NB4 (cell line): ENCODE results near the gene STYXL1.

Source experiments
- DNase-seq: peaks from one replicate; pipeline ENCODE4 v3.0.0; 2010; ENCODE audit warnings: low read depth
- H3K4me3 ChIP-seq: one replicate; pipeline ENCODE4 v1.5.1; 2011; ENCODE audit warnings: mild to moderate bottlenecking, low read depth, low read length, moderate library complexity
- MYC ChIP-seq: IDR thresholded peaks from 2 replicates; pipeline ENCODE4 v1.6.1; 2011; ENCODE audit warnings: low read depth, low read length
- POLR2A ChIP-seq: IDR thresholded peaks from 2 replicates; pipeline ENCODE4 v1.6.1; 2011; ENCODE audit warnings: mild to moderate bottlenecking; ENCODE audit not compliant: insufficient read length; ENCODE audit errors: extremely low read depth
- TF ChIP-seq, protein P1 (sequence below): IDR thresholded peaks from 2 replicates; pipeline ENCODE4 v1.6.1; 2011; ENCODE audit warnings: low read depth, low read length
- TF ChIP-seq, protein P2 (sequence below): IDR thresholded peaks from one replicate; pipeline ENCODE4 v1.5.1; 2012; ENCODE audit warnings: low read depth, low read length

Gene STYXL1

DNA sequence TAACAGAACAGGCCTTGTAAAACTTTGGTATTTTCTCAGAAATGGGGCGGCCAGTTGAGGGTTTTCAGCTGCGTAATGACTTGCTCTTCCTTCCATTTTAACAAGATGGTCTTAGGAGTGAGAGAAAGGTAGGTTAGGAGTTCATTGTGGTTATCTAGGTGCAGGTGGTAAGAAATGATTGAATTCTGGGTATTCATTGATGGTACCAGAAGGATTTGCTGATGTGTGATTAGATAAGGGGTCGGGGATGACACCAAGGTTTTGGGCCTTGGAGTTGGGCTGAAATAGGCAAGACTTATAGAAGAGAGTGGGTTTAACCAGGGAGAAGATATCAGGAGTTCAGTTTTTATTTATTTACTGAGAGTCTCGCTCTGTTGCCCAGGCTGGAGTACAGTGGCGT, 2.7 kb upstream of the STYXL1 start:
- no peak for DNase-seq
- TF ChIP-seq, protein P1, sequence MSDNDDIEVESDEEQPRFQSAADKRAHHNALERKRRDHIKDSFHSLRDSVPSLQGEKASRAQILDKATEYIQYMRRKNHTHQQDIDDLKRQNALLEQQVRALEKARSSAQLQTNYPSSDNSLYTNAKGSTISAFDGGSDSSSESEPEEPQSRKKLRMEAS, result no peak
- TF ChIP-seq POLR2A (no peak), MYC (no peak)
- TF ChIP-seq, protein P2, sequence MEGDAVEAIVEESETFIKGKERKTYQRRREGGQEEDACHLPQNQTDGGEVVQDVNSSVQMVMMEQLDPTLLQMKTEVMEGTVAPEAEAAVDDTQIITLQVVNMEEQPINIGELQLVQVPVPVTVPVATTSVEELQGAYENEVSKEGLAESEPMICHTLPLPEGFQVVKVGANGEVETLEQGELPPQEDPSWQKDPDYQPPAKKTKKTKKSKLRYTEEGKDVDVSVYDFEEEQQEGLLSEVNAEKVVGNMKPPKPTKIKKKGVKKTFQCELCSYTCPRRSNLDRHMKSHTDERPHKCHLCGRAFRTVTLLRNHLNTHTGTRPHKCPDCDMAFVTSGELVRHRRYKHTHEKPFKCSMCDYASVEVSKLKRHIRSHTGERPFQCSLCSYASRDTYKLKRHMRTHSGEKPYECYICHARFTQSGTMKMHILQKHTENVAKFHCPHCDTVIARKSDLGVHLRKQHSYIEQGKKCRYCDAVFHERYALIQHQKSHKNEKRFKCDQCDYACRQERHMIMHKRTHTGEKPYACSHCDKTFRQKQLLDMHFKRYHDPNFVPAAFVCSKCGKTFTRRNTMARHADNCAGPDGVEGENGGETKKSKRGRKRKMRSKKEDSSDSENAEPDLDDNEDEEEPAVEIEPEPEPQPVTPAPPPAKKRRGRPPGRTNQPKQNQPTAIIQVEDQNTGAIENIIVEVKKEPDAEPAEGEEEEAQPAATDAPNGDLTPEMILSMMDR, result no peak
- H3K4me3 ChIP-seq, result peak overlapping the region; percentile 23

DNA sequence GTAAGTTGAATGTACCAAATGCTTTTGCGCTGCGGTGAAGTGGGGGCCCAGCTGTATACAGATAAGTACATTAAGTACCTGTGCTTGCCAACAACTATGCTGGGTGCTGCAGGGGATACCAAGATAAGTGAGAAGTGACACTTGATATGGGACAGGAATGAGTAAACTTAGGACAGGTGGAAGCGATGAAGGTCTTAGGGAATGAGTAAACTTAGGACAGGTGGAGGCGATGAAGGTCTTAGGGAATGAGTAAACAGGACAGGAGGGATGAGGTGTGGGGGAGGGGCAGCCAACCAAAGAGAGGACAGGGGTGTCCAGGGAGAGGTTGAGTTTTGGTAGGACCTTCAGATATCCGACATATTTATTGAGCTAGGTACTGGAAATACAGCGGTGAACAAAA, 1.5 kb upstream of the STYXL1 start:
- DNase-seq, result no peak
- TF ChIP-seq, protein P1, result no peak
- no peak for TF ChIP-seq POLR2A
- TF ChIP-seq, protein P2, result no peak
- TF ChIP-seq MYC, result no peak
- H3K4me3 ChIP-seq, result peak overlapping the region; percentile 99

DNA sequence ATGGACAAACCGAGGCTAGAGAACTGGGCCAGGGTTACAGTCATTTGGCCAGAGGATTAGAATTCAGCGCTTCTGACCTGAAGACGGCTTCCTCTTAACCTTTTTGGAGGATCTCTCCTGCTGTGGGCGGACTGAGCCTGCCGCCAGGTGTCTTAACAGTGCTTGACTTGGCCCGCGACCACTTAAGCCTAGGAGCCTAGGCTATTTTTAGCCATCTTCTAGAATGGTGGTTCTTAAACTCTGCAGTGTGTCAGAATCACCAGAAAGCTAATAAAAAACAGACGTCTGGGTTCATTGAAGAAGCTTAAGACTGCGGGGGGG, 828 bp upstream of the STYXL1 start:
- H3K4me3 ChIP-seq, result peak overlapping the region; percentile 99
- no peak for DNase-seq
- TF ChIP-seq MYC (no peak), POLR2A (no peak)
- TF ChIP-seq, protein P2, result no peak
- TF ChIP-seq, protein P1, result no peak

DNA sequence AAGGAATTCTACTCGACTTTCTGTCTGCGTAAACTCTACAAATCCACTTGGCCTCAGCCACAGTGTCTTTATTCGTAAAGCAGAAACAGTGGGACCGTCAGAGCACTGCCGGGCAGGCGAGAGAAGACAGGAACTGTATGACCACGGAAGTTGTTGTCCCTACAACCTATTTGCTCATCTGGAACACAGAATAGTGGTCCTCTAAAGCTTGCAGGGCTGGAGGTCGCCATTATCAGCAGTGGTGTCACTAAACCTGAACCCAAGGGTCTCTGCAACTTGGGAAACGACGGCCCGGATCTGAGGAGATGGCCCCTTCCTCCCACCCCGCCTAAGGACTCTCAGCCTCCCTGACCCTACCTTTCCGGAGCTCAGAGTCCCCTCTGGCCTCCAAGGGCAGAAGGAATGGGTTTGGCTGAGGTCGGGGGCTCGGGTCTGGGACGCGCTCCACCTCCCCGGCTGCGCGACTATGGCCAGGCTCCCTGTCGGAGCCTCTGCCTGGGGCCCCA, 442 bp downstream of the STYXL1 start:
- peak; percentile 61 for DNase-seq
- H3K4me3 ChIP-seq, result peak overlapping the region; percentile 99
- TF ChIP-seq MYC (no peak; the same call in 1 of the 2 replicates), POLR2A (no peak)
- TF ChIP-seq, protein P2, result no peak
- TF ChIP-seq, protein P1, result no peak

DNA sequence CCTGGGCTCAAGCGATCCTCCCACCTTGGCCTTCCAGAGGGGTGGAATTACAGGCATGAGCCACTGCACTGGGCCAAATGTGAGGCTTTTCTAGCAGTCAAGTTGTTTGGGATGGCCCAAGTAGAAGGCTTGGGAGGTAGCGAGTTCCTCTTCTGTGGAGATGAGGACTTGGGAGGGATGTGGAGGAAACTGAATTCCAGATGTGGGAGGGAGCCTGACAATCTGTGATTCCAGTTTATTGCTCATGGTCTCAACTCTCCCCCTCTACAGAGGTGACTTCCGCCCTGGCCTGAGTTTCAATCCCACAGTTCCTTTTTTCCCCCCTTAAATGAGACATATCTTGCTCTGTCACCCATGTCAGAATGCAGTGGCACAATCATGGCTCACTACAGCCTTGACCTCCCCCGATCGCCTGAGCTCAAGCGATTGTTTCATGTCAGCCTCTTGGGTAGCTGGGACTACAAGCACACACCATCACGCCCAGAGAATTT, 3.4 kb downstream of the STYXL1 start:
- TF ChIP-seq, protein P1, result no peak
- no peak for TF ChIP-seq MYC
- TF ChIP-seq, protein P2, result no peak
- no peak for TF ChIP-seq POLR2A
- no peak for DNase-seq
- H3K4me3 ChIP-seq, result no peak overlapping the region

DNA sequence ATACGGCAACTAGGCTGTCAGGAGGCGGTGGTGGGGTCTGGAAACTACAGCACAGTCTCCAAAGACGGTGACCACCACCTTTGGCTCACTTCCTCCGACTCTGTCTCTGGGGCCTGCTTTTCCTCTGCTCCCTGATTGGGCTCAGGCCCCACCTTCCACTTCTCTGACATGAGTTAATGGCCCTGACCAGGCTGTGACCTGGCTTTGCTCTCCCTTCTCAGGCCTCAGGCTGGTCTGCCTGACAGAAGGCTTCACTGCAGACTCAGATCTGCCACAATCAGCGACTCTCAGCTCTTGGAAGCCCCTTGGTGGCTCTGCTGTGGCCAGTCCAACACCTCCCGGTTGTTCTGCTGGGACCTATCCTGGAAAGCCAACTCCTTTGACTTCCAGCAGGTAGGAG, 7.7 kb downstream of the STYXL1 start:
- TF ChIP-seq, protein P2, result no peak
- TF ChIP-seq MYC (no peak), POLR2A (no peak)
- TF ChIP-seq, protein P1, result no peak
- no peak for DNase-seq
- no peak overlapping the region for H3K4me3 ChIP-seq
